Activated T-cell treated with anti-CD3 and anti-CD28 coated beads for 24 hours (primary cell): Measurements from ENCODE around the gene CTSZ.
"Not testable (repeated sequence)": the region's sequence is repeated elsewhere in the genome, so short reads cannot be mapped to it uniquely, and the experiment has no call there.

Experiments
- DNase-seq: peaks from one replicate; pipeline ENCODE4 v3.0.0-alpha.2; 2020; ENCODE audit warnings: low read depth

The CTSZ gene

DNA sequence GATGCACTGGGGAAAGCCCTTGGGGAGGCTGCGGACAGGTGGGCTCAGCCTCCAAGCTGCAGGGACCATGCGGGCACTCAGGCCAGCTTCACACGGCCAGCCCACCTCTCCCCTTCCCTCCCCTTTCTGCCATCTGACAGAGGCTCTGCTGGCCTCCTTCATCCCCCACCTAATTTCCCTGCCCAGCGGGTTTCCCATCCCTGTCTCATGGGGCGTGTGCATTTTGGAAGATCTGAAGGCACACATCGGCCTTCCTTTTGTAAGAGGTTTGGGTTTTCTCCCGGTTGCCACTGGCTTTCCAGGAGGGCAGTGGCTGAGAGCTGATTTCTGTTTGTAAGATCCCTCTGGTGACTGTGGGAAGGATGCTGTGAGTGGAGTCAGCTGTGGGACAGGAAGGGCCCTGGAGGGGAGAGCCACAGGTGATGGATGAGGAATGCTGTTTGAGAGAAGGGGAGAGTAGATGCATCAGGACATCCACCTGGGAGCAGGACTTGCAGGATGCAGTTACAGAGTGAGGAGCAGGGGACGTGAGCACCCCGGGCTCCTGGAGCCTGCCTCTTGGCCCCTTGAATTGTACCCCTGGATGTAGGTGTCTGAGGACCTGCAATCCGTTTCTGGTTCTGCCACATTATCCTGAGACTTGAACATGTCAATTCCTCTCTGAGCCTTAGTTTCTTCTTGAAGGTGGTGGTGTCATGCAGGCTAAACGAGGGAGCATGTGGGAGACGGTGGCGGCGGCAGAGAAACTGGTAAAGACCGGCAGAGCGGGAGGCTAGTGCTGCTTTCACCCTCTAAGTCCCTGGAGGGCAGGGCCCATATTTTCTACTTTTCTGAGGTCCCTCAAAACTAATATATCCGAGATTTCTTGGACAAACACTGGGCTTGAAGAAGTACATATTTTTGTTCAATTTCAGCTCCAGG, 6.2 kb upstream of the CTSZ start:
- no peak for DNase-seq

GRCh38 chr20:59011874-59012157, 4.8 kb upstream of the CTSZ start:
- not testable (repeated sequence) for DNase-seq

GRCh38 chr20:59010995-59011873, 4.2 kb upstream of the CTSZ start:
- DNase-seq = no peak

DNA sequence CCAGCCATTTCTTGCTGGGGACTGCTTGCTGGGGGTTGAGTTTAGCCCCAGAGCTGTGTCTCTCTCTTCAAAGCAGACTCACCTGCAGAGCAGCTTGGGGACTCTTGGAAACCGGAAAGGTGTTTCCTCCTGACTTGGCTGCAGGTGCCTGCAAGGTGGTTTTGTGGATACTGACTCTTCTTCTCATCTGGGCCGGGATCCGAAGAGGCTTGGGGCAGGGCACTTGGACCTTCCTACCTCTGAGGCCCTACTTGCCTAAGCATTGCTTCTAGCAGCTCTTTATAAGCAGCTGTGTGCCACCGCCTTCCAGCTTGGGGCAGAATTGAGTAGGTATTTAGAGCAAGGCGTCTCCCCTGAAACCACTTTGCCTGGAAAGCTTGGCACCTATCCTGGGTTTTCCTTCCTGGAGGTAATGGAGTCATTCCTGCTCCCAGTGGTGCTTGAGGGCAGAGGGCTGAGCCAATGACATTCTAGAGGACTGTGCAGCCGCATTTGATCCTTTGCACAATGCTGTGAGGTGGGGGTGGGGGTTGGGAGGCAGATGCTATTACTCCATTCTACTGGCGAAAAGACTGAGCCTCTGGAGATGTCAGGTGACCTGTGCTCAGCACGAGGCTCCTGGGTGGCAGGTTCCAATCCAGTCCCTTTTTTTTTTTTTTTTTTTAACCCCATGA, 3.4 kb upstream of the CTSZ start:
- DNase-seq = no peak

- no peak for DNase-seq
These were observed 1.8 kb upstream of the CTSZ start for GRCh38 chr20:59008715-59009336.

GRCh38 chr20:59007665-59008511, 834 bp upstream of the CTSZ start:
- DNase-seq = no peak

- DNase-seq = no peak
These were observed 739 bp downstream of the CTSZ start for GRCh38 chr20:59006167-59006863.

- DNase-seq = no peak
These were observed 1.4 kb downstream of the CTSZ start for GRCh38 chr20:59005523-59006166.

DNA sequence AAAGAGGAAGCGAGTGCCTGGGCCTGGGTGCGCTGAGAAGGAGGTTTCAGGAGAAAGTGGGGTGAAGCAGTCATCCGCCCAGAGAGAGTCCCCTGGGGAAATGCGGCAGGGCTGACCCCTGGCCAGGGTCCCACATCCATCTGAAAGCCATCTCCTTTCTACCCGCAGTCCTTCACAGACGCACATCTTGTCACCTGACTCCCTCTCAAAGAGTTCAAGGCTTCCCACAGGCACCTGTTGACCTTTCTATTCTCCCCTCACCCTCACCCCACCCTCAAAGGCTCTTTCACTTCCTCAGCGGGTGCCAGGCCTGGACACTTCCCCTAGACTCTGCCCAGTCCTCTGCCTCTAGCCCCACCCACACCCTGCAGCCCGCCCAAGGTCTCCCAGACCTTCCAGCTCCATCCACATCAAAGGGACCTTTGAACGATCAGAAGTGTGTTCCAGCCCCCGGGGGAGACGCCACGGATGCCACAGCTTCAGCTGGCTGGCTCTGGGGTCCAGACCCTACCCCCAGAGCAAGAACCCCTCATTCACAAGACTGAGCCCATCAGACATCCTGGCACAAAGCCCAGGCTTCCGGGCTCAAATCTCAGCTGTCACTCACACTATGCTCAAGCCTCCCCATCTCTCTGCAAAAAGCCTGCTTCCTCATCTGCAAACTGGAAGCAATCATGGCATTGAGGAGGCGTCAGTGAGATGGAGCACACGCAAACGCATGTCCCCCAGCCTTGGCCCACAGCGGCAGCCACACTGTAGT, 2.1 kb downstream of the CTSZ start:
- no peak for DNase-seq

DNA sequence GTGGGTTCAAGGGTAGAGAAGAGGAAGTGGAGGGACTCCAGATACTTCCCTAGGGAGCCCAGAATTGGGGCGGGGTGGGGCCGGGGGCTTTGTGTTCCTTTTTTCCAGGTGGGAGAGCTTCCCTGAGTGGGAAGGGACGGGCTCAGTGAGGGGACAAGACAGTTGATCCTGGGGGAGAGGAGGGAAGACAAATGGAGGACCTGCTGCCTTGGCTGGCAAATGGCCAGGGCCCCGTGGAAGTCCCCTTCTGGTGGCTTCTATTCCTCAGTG, 2.6 kb downstream of the CTSZ start:
- DNase-seq = no peak

DNA sequence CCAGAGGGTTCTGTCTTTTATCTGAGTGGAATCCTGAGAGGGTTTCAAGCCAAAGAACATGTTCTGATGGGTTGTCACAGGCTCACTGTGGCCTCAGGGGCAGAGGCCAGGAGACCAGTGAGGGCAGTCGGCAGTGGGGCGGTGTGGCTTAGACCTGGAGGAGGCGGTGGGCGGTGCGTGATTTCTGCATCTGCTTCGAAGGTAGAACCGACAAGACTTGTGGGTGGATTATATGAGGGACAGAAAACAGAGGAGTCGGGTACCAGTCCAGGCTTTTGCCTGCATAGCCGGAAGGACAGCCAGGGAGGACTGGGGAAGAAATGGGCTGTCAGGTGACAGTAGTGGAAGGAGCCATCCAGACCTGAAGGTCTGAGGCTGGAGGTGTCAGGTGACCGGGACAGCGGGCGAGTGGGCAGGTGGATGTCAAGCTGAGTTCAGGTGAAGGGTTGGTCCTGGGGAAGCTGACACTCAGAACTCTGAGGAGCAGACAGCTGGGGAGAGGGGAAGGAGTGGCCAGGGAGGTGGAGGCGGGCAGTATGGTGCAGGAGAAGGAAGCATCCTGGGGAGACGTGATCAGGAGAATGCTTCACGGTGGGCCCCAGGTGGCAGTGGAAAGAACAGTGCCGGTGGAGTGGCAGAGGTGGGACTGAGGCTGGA, 3.1 kb downstream of the CTSZ start:
- no peak for DNase-seq

- DNase-seq = no peak
These were observed 4.1 kb downstream of the CTSZ start for GRCh38 chr20:59002874-59003399.

DNA sequence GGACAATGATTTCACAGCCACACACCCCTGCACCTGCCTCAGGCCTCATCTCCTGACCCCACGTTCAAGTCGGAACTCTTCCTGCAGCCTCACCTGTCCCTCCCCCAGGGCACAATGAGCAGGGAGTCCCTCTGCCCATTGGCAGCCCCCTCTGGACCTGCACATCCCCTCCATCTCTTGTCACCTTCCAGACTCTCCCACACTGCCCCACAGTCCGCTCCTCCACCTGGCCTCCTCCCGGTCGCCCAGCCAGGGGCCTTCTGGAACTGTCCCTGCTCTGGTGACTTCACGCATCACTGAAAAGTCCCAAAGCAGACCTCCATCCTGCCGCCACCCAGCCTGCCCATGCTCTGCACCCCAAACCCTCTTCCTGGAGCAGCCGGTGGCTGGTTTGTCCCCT, 4.7 kb downstream of the CTSZ start:
- no peak for DNase-seq

GRCh38 chr20:59001449-59002171, 5.4 kb downstream of the CTSZ start:
- DNase-seq = no peak

GRCh38 chr20:59001068-59001448, 6.0 kb downstream of the CTSZ start:
- DNase-seq = no peak

DNA sequence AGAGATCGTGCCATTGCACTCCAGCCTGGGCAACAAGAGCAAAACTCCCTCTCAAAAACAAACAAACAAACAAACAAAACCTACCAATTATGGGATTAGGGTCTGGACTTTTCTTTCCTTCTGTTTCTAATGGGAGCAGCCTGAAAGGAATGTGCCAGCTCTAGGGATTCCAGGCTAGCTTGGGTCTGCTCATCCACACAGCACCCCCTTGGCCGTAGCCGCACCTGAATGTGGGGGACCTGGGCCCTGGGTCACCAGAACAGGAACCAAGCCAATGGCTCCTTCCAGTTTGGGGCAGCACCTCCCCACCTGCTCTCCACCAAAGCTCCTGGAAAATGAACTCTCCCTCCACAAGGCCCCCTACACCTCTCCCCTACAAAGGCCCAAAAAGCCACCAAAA, 6.7 kb downstream of the CTSZ start:
- no peak for DNase-seq

- no peak for DNase-seq
These were observed 8.4 kb downstream of the CTSZ start for GRCh38 chr20:58998656-58999055.

- DNase-seq = no peak
These were observed 9.8 kb downstream of the CTSZ start for GRCh38 chr20:58997141-58997770.
